DND-41 (cell line): Measurements from ENCODE around the gene PIP5K1A.

Experiments
- CTCF ChIP-seq: IDR thresholded peaks from 2 replicates; pipeline ENCODE4 v1.5.1; 2012; ENCODE audit warnings: borderline replicate concordance, low read length, moderate library complexity, mild to moderate bottlenecking; ENCODE audit not compliant: poor library complexity, severe bottlenecking; ENCODE audit errors: extremely low read depth
- EZH2 ChIP-seq: IDR thresholded peaks from 3 replicates; pipeline ENCODE4 v1.6.1; 2012; ENCODE audit warnings: borderline replicate concordance, low read depth, mild to moderate bottlenecking, moderate library complexity, low read length, inconsistent platforms; ENCODE audit not compliant: severe bottlenecking

GRCh38 chr1:151175863-151176262, 22.5 kb upstream of the PIP5K1A start, which contains the start of gene TMOD4:
- TF ChIP-seq CTCF (peak; percentile 66), EZH2 (no peak)
